Neural progenitor cell (in vitro differentiated cells): ENCODE results near the gene CDC14A.

Experiments
- CTCF ChIP-seq: fragments of 200-600 bp; sonication (generic); IDR thresholded peaks from 2 replicates; pipeline ENCODE4 v1.5.1; 2017; ENCODE audit warnings: antibody characterized with exemption, mild to moderate bottlenecking
- EZH2 ChIP-seq: fragments of 200-600 bp; sonication (generic); IDR thresholded peaks from 2 replicates; pipeline ENCODE4 v1.6.1; 2017; ENCODE audit warnings: antibody characterized with exemption, mild to moderate bottlenecking, moderate library complexity

GRCh38 chr1:100428160-100428559 is 75.9 kb downstream of the CDC14A start:
- TF ChIP-seq CTCF = no peak
- no peak for TF ChIP-seq EZH2
